H1 (cell line): ENCODE results near the gene ROBO2. TPM values are rescaled to one million over a fixed set of nuclear protein-coding genes. Genes with fewer than 3 reads are reported as not detected.

ENCODE experiments used
- CTCF ChIA-PET: fragments of 300-600 bp; sonication (Branson Sonifier 250); formaldehyde crosslinking; loops from one replicate; lab custom pipeline; 2021; ENCODE audit not compliant: partially characterized antibody; lab: Charles Lee
- POLR2A ChIA-PET: fragments of 300-600 bp; sonication (Branson Sonifier 250); formaldehyde crosslinking; loops from one replicate; lab custom pipeline; 2021; ENCODE audit warnings: inconsistent platforms; ENCODE audit not compliant: partially characterized antibody; lab: Charles Lee
- DNase-seq, 2 experiments: peaks; one replicate each; pipeline versions ENCODE4 v3.0.0 to v3.0.0-alpha.2; 2010 to 2022; ENCODE audit warnings: low spot score in 2 of 2, low read depth in 1 of 2, mixed read lengths in 1 of 2
- FAIRE-seq: peaks from 2 replicates; lab custom pipeline; 2011; peaks lifted over from hg19 to GRCh38; lab: Jason Lieb, UNC
- H2AFZ ChIP-seq: 2 replicates; pipeline ENCODE4 v1.8.1; 2012; ENCODE audit warnings: low read length, inconsistent platforms
- H2AK5ac ChIP-seq: 2 replicates; pipeline ENCODE4 v1.6.1; 2013; ENCODE audit warnings: low read depth, low read length
- H2BK120ac ChIP-seq: replicated peaks from 2 replicates; pipeline ENCODE3; 2013; ENCODE audit warnings: low read depth, low read length, inconsistent platforms
- H2BK12ac ChIP-seq: 2 replicates; pipeline ENCODE4 v1.6.1; 2013; ENCODE audit warnings: low read depth, low read length
- H2BK15ac ChIP-seq: 2 replicates; pipeline ENCODE4 v1.6.1; 2013; ENCODE audit warnings: low read length
- H2BK20ac ChIP-seq: 2 replicates; pipeline ENCODE4 v1.6.1; 2013; ENCODE audit warnings: low read length
- H2BK5ac ChIP-seq: 2 replicates; pipeline ENCODE4 v1.6.1; 2013; ENCODE audit warnings: low read depth, low read length
- H3K14ac ChIP-seq: 2 replicates; pipeline ENCODE4 v1.6.1; 2013; ENCODE audit warnings: inconsistent platforms; ENCODE audit not compliant: insufficient read length
- H3K18ac ChIP-seq: 2 replicates; pipeline ENCODE4 v1.6.1; 2013; ENCODE audit warnings: low read length; ENCODE audit errors: extremely low read depth
- H3K23ac ChIP-seq: 2 replicates; pipeline ENCODE4 v1.6.1; 2013; ENCODE audit warnings: inconsistent platforms; ENCODE audit not compliant: insufficient read length
- H3K23me2 ChIP-seq: 2 replicates; pipeline ENCODE4 v1.6.1; 2013; ENCODE audit warnings: low read depth, low read length
- H3K27ac ChIP-seq: 2 replicates; pipeline ENCODE4 v1.6.1; 2011; ENCODE audit warnings: low read depth, low read length, inconsistent platforms
- H3K27me3 ChIP-seq, 4 experiments: replicated peaks in 1 of 4; 1 replicate in 1 of 4; 2 replicates in 3 of 4; pipeline versions ENCODE4 v1.6.1 to v1.8.1; 2011 to 2013; ENCODE audit warnings: low read length in 3 of 4, mild to moderate bottlenecking in 3 of 4, inconsistent platforms in 2 of 4, mixed read lengths in 2 of 4, moderate library complexity in 1 of 4; ENCODE audit not compliant: control insufficient read depth in 3 of 4, insufficient read depth in 3 of 4; ENCODE audit errors: extremely low read depth in 1 of 4
- H3K36me3 ChIP-seq, 4 experiments: 2 replicates each; pipeline versions ENCODE4 v1.6.1 to v1.8.1; 2011 to 2013; ENCODE audit warnings: mild to moderate bottlenecking in 4 of 4, low read length in 3 of 4, moderate library complexity in 2 of 4, control low read depth in 1 of 4, inconsistent platforms in 1 of 4; ENCODE audit not compliant: insufficient read depth in 4 of 4, control insufficient read depth in 2 of 4
- H3K4ac ChIP-seq: replicated peaks from 2 replicates; pipeline ENCODE3; 2013; ENCODE audit warnings: low read length, low read depth, mixed read lengths, inconsistent platforms; ENCODE audit not compliant: insufficient read length
- H3K4me1 ChIP-seq, 4 experiments: replicated peaks in 1 of 4; 1 replicate in 1 of 4; 2 replicates in 3 of 4; pipeline versions ENCODE4 v1.6.1 to v1.8.1; 2011 to 2013; ENCODE audit warnings: low read length in 3 of 4, inconsistent platforms in 2 of 4, mixed read lengths in 1 of 4; ENCODE audit not compliant: insufficient read depth in 4 of 4, control insufficient read depth in 3 of 4
- H3K4me2 ChIP-seq, 2 experiments: 2 replicates each; pipeline versions ENCODE4 v1.6.1 to v1.8.1; 2011 to 2013; ENCODE audit warnings: low read depth in 2 of 2, low read length in 2 of 2, control low read depth in 1 of 2, inconsistent platforms in 1 of 2, mild to moderate bottlenecking in 1 of 2; ENCODE audit not compliant: insufficient read depth in 1 of 2
- H3K4me3 ChIP-seq, 4 experiments: fragments of 200-600, 300-600 bp in 1 of 4; sonication (generic), shearing (Covaris generic), sonication (Bioruptor Twin) in 1 of 4; 2 replicates each; pipeline versions ENCODE4 v1.5.1 to v1.8.1; 2011 to 2016; ENCODE audit warnings: low read length in 4 of 4, low read depth in 3 of 4, control low read depth in 2 of 4, inconsistent platforms in 2 of 4, mild to moderate bottlenecking in 2 of 4, mixed read lengths in 1 of 4, moderate library complexity in 1 of 4; ENCODE audit not compliant: insufficient read depth in 2 of 4; ENCODE audit errors: extremely low read depth in 1 of 4
- H3K56ac ChIP-seq: replicated peaks from 2 replicates; pipeline ENCODE3; 2013; ENCODE audit warnings: low read depth, mild to moderate bottlenecking, mixed read lengths, low read length, inconsistent platforms; ENCODE audit not compliant: insufficient read length
- H3K79me1 ChIP-seq: 2 replicates; pipeline ENCODE4 v1.6.1; 2013; ENCODE audit warnings: low read depth, low read length, control low read depth
- H3K79me2 ChIP-seq, 2 experiments: 2 replicates each; pipeline versions ENCODE4 v1.6.1 to v1.8.1; 2012 to 2013; ENCODE audit warnings: low read length in 2 of 2, mild to moderate bottlenecking in 2 of 2, inconsistent platforms in 1 of 2; ENCODE audit not compliant: insufficient read depth in 2 of 2, control insufficient read depth in 1 of 2
- H3K9ac ChIP-seq, 4 experiments: replicated peaks in 1 of 4; 1 replicate in 1 of 4; 2 replicates in 3 of 4; pipeline versions ENCODE4 v1.6.1 to v1.8.1; 2011 to 2013; ENCODE audit warnings: low read depth in 3 of 4, low read length in 3 of 4, control low read depth in 2 of 4, mild to moderate bottlenecking in 2 of 4, moderate library complexity in 2 of 4, inconsistent platforms in 1 of 4; ENCODE audit errors: extremely low read depth in 1 of 4
- H3K9me3 ChIP-seq, 2 experiments: 2 replicates each; pipeline versions ENCODE4 v1.6.1 to v1.8.1; 2012 to 2013; ENCODE audit warnings: mild to moderate bottlenecking in 2 of 2, moderate library complexity in 2 of 2, control low read depth in 1 of 2, inconsistent platforms in 1 of 2, low read depth in 1 of 2, low read length in 1 of 2, mixed read lengths in 1 of 2; ENCODE audit not compliant: insufficient read depth in 2 of 2
- H4K20me1 ChIP-seq, 2 experiments: replicated peaks in 1 of 2; 2 replicates each; pipeline versions ENCODE3 to v1.8.1; 2011 to 2013; ENCODE audit warnings: inconsistent platforms in 2 of 2, low read length in 2 of 2, mild to moderate bottlenecking in 1 of 2; ENCODE audit not compliant: insufficient read depth in 2 of 2, control insufficient read depth in 1 of 2
- H4K5ac ChIP-seq: 2 replicates; pipeline ENCODE4 v1.6.1; 2013; ENCODE audit warnings: low read length, low read depth, mixed read lengths, inconsistent platforms; ENCODE audit not compliant: insufficient read length
- H4K8ac ChIP-seq: 2 replicates; pipeline ENCODE4 v1.8.0; 2013; ENCODE audit warnings: mild to moderate bottlenecking, moderate library complexity, low read length, inconsistent platforms; ENCODE audit not compliant: insufficient read depth; ENCODE audit errors: extremely low read depth
- H4K91ac ChIP-seq: replicated peaks from 2 replicates; pipeline ENCODE3; 2013; ENCODE audit warnings: low read length, mixed read lengths, inconsistent platforms; ENCODE audit not compliant: insufficient read length
- E2F6 ChIP-seq: IDR thresholded peaks from 2 replicates; pipeline ENCODE4 v1.6.1; 2012; ENCODE audit warnings: inconsistent platforms
- EP300 ChIP-seq, 2 experiments: IDR thresholded peaks; 1 replicate in 1 of 2; 2 replicates in 1 of 2; pipeline ENCODE4 v1.6.1; 2011 to 2012; ENCODE audit warnings: low read depth in 2 of 2, low read length in 2 of 2, mild to moderate bottlenecking in 2 of 2, borderline replicate concordance in 1 of 2, inconsistent platforms in 1 of 2, moderate library complexity in 1 of 2
- EZH2 ChIP-seq: fragments of 200-600 bp; sonication (generic); IDR thresholded peaks from 2 replicates; pipeline ENCODE4 v1.7.1; 2012; ENCODE audit warnings: low read depth, mild to moderate bottlenecking, moderate library complexity, low read length, inconsistent platforms; ENCODE audit not compliant: severe bottlenecking
- JUND ChIP-seq: IDR thresholded peaks from 2 replicates; pipeline ENCODE4 v1.6.1; 2011; ENCODE audit warnings: mild to moderate bottlenecking, improper control_type of control experiment, low read length
- KDM5A ChIP-seq: fragments of 200-600 bp; IDR thresholded peaks from 2 replicates; pipeline ENCODE4 v1.7.1; 2012; ENCODE audit warnings: mild to moderate bottlenecking, low read length, inconsistent platforms, mixed read lengths
- POLR2A ChIP-seq, 2 experiments: IDR thresholded peaks; 1 replicate in 1 of 2; 2 replicates in 1 of 2; pipeline ENCODE4 v1.6.1; 2011; ENCODE audit warnings: low read depth in 2 of 2, low read length in 2 of 2, mild to moderate bottlenecking in 2 of 2; ENCODE audit errors: control extremely low read depth in 1 of 2
- RAD21 ChIP-seq, 2 experiments: IDR thresholded peaks in 1 of 2; conservative IDR thresholded peaks in 1 of 2; 2 replicates each; pipeline ENCODE4 v1.6.1; 2011; ENCODE audit warnings: low read depth in 2 of 2, low read length in 2 of 2, improper control_type of control experiment in 1 of 2, inconsistent platforms in 1 of 2, mild to moderate bottlenecking in 1 of 2, moderate library complexity in 1 of 2
- SP2 ChIP-seq: IDR thresholded peaks from 2 replicates; pipeline ENCODE4 v1.6.1; 2012; ENCODE audit warnings: mild to moderate bottlenecking, low read length, inconsistent platforms
- TAF1 ChIP-seq: IDR thresholded peaks from 2 replicates; pipeline ENCODE4 v1.6.1; 2011; ENCODE audit warnings: mild to moderate bottlenecking, low read depth, low read length
- TAF7 ChIP-seq: optimal IDR thresholded peaks from 2 replicates; pipeline ENCODE3; 2011; ENCODE audit warnings: low read depth, mild to moderate bottlenecking, inconsistent platforms, low read length, moderate library complexity, borderline replicate concordance
- TCF12 ChIP-seq: IDR thresholded peaks from 2 replicates; pipeline ENCODE4 v1.6.1; 2011; ENCODE audit warnings: low read depth, mild to moderate bottlenecking, low read length
- USF2 ChIP-seq: IDR thresholded peaks from 2 replicates; pipeline ENCODE4 v1.6.1; 2011; ENCODE audit warnings: low read length, improper control_type of control experiment
- YY1 ChIP-seq: IDR thresholded peaks from 2 replicates; pipeline ENCODE4 v1.6.1; 2011; ENCODE audit warnings: low read depth, mild to moderate bottlenecking, low read length
- WGBS, 2 experiments: shearing (Covaris generic) in 1 of 2; methylation state at CpG; one replicate each; pipeline versions ENCODE4 v1.1.6 to v1.1.7; 2013 to 2015; ENCODE audit warnings: low lambda C conversion rate in 2 of 2, mixed read lengths in 2 of 2, inconsistent platforms in 1 of 2, low coverage in 1 of 2, missing lambda C conversion rate in 1 of 2; ENCODE audit not compliant: insufficient replicate concordance in 2 of 2, insufficient coverage in 1 of 2, insufficient read length in 1 of 2; ENCODE audit errors: extremely low coverage in 1 of 2, missing lambda C conversion rate in 1 of 2; 5-methylcytosine and 5-hydroxymethylcytosine counted together
- polyA plus RNA-seq, 7 experiments: library from polyadenylated mRNA; depleted of rRNA in 3 of 7; stranded (reverse) in 5 of 7; unstranded in 2 of 7; fragments of >200 nt in 5 of 7; fragments of 200-250 nt in 2 of 7; gene quantifications; 1 replicate in 5 of 7; 2 replicates in 1 of 7; 4 replicates in 1 of 7; pipeline versions ENCODE4 v1.2.1 to v1.2.3, GENCODE V29; 2011 to 2013; ENCODE audit warnings: missing spikeins in 2 of 7, mixed read lengths in 2 of 7
- total RNA-seq: library from RNA; stranded (reverse); fragmentation: NEBNext Ultra II Directional; extraction: Animal tissue kit (Norgen Biotek cat#: 25700); gene quantifications from 2 replicates; pipeline ENCODE4 v1.2.1, GENCODE V29; 2021

ROBO2 gene
- total and polyA plus RNA-seq, 2 of the 8 experiments (the other 6 are each of a cell fraction or from before 2014, with no cell fraction given) = 1.5 to 2.9 TPM

GRCh38 chr3:77078279-77078678 lies 38.4 kb downstream of the ROBO2 start:
- no peak overlapping the region for H4K8ac ChIP-seq
- peak overlapping the region; percentile 50; the same call in 1 of the 2 replicates for H2BK15ac ChIP-seq
- no peak overlapping the region for H3K27ac ChIP-seq
- no peaks in the 10 kb centered on the region for H3K23me2 ChIP-seq
- no peak overlapping the region for H3K4ac ChIP-seq
- no peak overlapping the region for H3K56ac ChIP-seq
- H3K79me1 ChIP-seq = no peaks in the 10 kb centered on the region; the same call in 1 of the 2 replicates
- H3K9me3 ChIP-seq = no peaks in the 10 kb centered on the region
- no peak overlapping the region for H4K91ac ChIP-seq
- CTCF ChIA-PET = no interaction called here
- no peak overlapping the region for H2BK120ac ChIP-seq
- no peak overlapping the region for H3K23ac ChIP-seq
- no peaks in the 10 kb centered on the region for H4K20me1 ChIP-seq
- no peak overlapping the region for H3K9ac ChIP-seq
- H3K4me2 ChIP-seq = no peak overlapping the region
- no peaks in the 10 kb centered on the region for H3K27me3 ChIP-seq
- H2AK5ac ChIP-seq = no peak overlapping the region
- WGBS, 2 experiments = 73% methylated on average over 2 of the region's 2 CpGs; no CpG with 5 or more reads in 1 of the 2 experiments
- no peak overlapping the region for H2AFZ ChIP-seq
- DNase-seq (no peak), FAIRE-seq (no peak)
- H3K18ac ChIP-seq = no peak overlapping the region
- H4K5ac ChIP-seq = no peak overlapping the region
- H2BK12ac ChIP-seq = no peak overlapping the region
- POLR2A ChIA-PET = no interaction called here
- H3K4me1 ChIP-seq = peaks cover 3 to 8% (median 6%) of the 10 kb centered on the region in 4 experiments; a peak in 5 of 7 replicates
- H3K14ac ChIP-seq = no peak overlapping the region
- no peak overlapping the region for H2BK20ac ChIP-seq
- H3K36me3 ChIP-seq = no peaks in the 10 kb centered on the region
- no peak overlapping the region for H3K4me3 ChIP-seq
- TF ChIP-seq EZH2 = no peak
- TF ChIP-seq USF2 = no peak
- TF ChIP-seq POLR2A (IDR thresholded peaks at IDR 0.05; ENCODE audit: control extremely low read depth in 1 of 2, low read depth in 2 of 2, low read length in 2 of 2) = no peak
- no peak for TF ChIP-seq RAD21 (IDR thresholded peaks at IDR 0.05 in 1 of 2, conservative IDR thresholded peaks at IDR 0.05 in 1 of 2; ENCODE audit: low read depth in 2 of 2, low read length in 2 of 2)
- TF ChIP-seq E2F6 = no peak
- TF ChIP-seq TCF12 = no peak
- no peak for TF ChIP-seq JUND
- TF ChIP-seq YY1 = no peak
- TF ChIP-seq SP2 = no peak
- TF ChIP-seq TAF7 = no peak
- no peak for TF ChIP-seq KDM5A
- TF ChIP-seq EP300 (IDR thresholded peaks at IDR 0.05; ENCODE audit: borderline replicate concordance in 1 of 2, low read depth in 2 of 2, low read length in 2 of 2) = no peak
- TF ChIP-seq TAF1 = no peak
- no peaks in the 10 kb centered on the region for H3K79me2 ChIP-seq
- no peak overlapping the region for H2BK5ac ChIP-seq
